PC-3 (cell line): ENCODE measurements around the gene STIMATE. TPM values are rescaled to one million over a fixed set of nuclear protein-coding genes. Genes with fewer than 3 reads are reported as not detected.

ENCODE experiments used
- ATAC-seq: fragments of 200-7000 bp; cut with Tn5 transposase; 2 replicates; pipeline ENCODE4 v1.9.1; 2020; ENCODE audit warnings: mild to moderate bottlenecking, moderate library complexity
- BruUV-seq: library from RNA; stranded (reverse); fragments of 400-500 nt; replicated peaks from 2 replicates; lab custom pipeline; 2021; lab: Mats Ljungman, UMichigan
- CTCF ChIA-PET: fragments of 300-600 bp; sonication (Branson Sonifier 250); formaldehyde crosslinking; loops from one replicate; lab custom pipeline; 2022; ENCODE audit warnings: antibody characterized with exemption; lab: Charles Lee
- POLR2A ChIA-PET: fragments of 300-600 bp; sonication (Branson Sonifier 250); formaldehyde crosslinking; loops from one replicate; lab custom pipeline; 2022; ENCODE audit warnings: antibody characterized with exemption; ENCODE audit not compliant: unreplicated experiment; lab: Charles Lee
- DNase-seq: peaks from one replicate; pipeline ENCODE4 v3.0.0-alpha.2; 2015
- H2AFZ ChIP-seq: fragments of 300-600 bp; sonication (generic); 2 replicates; pipeline ENCODE4 v1.6.0; 2016; ENCODE audit warnings: antibody characterized with exemption, low read length
- H3F3A ChIP-seq: fragments of 300-600 bp; sonication (generic); one replicate; pipeline ENCODE4 v1.6.0; 2017; ENCODE audit warnings: antibody characterized with exemption, low read length, control low read depth, mild to moderate bottlenecking; ENCODE audit not compliant: unreplicated experiment
- H3K27ac ChIP-seq: fragments of 300-600 bp; sonication (generic); 2 replicates; pipeline ENCODE4 v1.5.1; 2016; ENCODE audit warnings: mild to moderate bottlenecking, low read length
- H3K27me3 ChIP-seq: fragments of 300-600 bp; sonication (generic); 2 replicates; pipeline ENCODE4 v1.6.1; 2016; ENCODE audit warnings: low read length, mixed read lengths
- H3K36me3 ChIP-seq: fragments of 300-600 bp; sonication (generic); 2 replicates; pipeline ENCODE4 v1.6.1; 2016; ENCODE audit warnings: low read depth, mixed run types, low read length, mixed read lengths
- H3K4me1 ChIP-seq: fragments of 300-600 bp; sonication (generic); 2 replicates; pipeline ENCODE4 v1.5.1; 2016; ENCODE audit warnings: low read length; ENCODE audit not compliant: insufficient read depth
- H3K4me2 ChIP-seq: fragments of 300-600 bp; sonication (generic); 2 replicates; pipeline ENCODE4 v1.6.0; 2016; ENCODE audit warnings: low read length
- H3K4me3 ChIP-seq: fragments of 300-600 bp; sonication (generic); 2 replicates; pipeline ENCODE4 v1.5.1; 2016; ENCODE audit warnings: mild to moderate bottlenecking, low read length, mixed read lengths
- H3K79me2 ChIP-seq: fragments of 300-600 bp; sonication (generic); 2 replicates; pipeline ENCODE4 v1.6.1; 2017; ENCODE audit warnings: low read length, mixed read lengths
- H3K9ac ChIP-seq: fragments of 300-600 bp; sonication (generic); 2 replicates; pipeline ENCODE4 v1.6.0; 2016; ENCODE audit warnings: mild to moderate bottlenecking, low read length
- H3K9me2 ChIP-seq: fragments of 300-600 bp; sonication (generic); replicated peaks from 2 replicates; pipeline ENCODE4 v1.6.1; 2016; ENCODE audit warnings: mixed run types, low read length, mixed read lengths
- H3K9me3 ChIP-seq: fragments of 300-600 bp; sonication (generic); 2 replicates; pipeline ENCODE4 v1.6.1; 2016; ENCODE audit warnings: low read length, mixed read lengths
- H4K20me1 ChIP-seq: fragments of 300-600 bp; sonication (generic); 2 replicates; pipeline ENCODE4 v1.6.1; 2016; ENCODE audit warnings: low read length, mixed read lengths
- EZH2 ChIP-seq: fragments of 300-600 bp; sonication (generic); IDR thresholded peaks from one replicate; pipeline ENCODE4 v1.6.1; 2017; ENCODE audit warnings: antibody characterized with exemption, mild to moderate bottlenecking, low read length; ENCODE audit not compliant: unreplicated experiment
- EZH2phosphoT487 ChIP-seq: fragments of 300-600 bp; sonication (generic); IDR thresholded peaks from 2 replicates; pipeline ENCODE4 v1.6.1; 2018; ENCODE audit warnings: mild to moderate bottlenecking, antibody characterized with exemption, low read length, borderline replicate concordance
- intact Hi-C: fragments of 100-400 bp; cut with micrococcal nuclease; formaldehyde crosslinking; loops from 2 replicates; pipeline ENCODE4 v1.9.0; 2023
- total RNA-seq: library from RNA; depleted of rRNA; stranded (reverse); fragments of >200 nt; gene quantifications from 2 replicates; pipeline ENCODE4 v1.2.3, GENCODE V29; 2014
- TF ChIP-seq, protein P1 (sequence below): fragments of 300-600 bp; sonication (generic); conservative IDR thresholded peaks from 2 replicates; pipeline ENCODE4 v1.5.1; 2017; ENCODE audit warnings: antibody characterized with exemption, low read depth, mild to moderate bottlenecking, low read length

Gene STIMATE
- total RNA-seq, 1 experiment from 2014 or later: 29.7 TPM

DNA sequence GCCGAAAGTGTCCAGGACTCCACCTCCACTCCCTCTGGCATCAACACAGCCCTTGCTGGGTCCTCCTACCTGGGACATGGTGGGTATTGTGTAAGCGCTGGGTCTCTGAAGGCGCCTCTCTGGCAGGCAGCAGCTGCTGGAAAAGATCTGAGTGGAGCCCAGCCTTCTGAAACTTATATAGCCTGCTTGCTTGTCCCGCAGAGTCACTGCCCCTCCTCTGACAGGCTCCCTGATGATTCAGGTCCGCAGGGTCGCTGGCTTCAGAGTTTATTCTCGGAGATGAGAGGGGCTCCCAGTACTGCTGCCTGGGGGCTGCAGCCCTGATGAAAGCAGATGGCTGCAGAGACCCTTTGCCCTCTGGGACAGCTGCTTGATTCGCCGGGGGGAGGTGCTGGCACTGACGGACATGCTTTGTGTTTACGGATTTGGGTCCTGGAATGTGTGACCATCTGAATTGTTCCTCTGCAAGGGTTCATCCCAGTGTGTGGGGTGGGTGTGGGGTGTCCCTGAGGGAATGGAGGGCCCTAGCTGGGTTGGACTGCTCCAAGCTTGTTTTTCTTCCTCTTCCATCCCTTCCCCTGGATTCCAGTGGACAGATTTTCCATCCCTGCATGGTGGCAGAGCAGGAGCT lies 62.4 kb downstream of the STIMATE start, which contains the start of gene MUSTN1:
Gene MUSTN1 (minus strand): TSS at position 149 of the 631 bp plus-strand sequence. CDS start 71 bp downstream, at position 78.
- peaks cover 20% of the 10 kb centered on the region for H3K4me1 ChIP-seq
- H3K27me3 ChIP-seq: no peaks in the 10 kb centered on the region
- no peaks in the 10 kb centered on the region for H3K79me2 ChIP-seq
- no peaks in the 10 kb centered on the region for H4K20me1 ChIP-seq
- H3F3A ChIP-seq: no peaks in the 10 kb centered on the region
- DNase-seq (no peak), ATAC-seq (no peak)
- H3K27ac ChIP-seq: no peak within 1 kb of the TSS
- no peaks in the 10 kb centered on the region for H3K9me3 ChIP-seq
- intact Hi-C loops: no loop called here
- ChIA-PET CTCF (no interaction called here), POLR2A (no interaction called here)
- H3K9ac ChIP-seq: no peak within 1 kb of the TSS
- H3K4me3 ChIP-seq: no peak within 1 kb of the TSS
- BruUV-seq: no TSS peak
- H3K36me3 ChIP-seq: no peaks in the 10 kb centered on the region
- no peak within 1 kb of the TSS for H3K4me2 ChIP-seq
- H2AFZ ChIP-seq: no peak within 1 kb of the TSS
- TF ChIP-seq EZH2phosphoT487 (no peak), EZH2 (no peak)
- TF ChIP-seq, protein P1, sequence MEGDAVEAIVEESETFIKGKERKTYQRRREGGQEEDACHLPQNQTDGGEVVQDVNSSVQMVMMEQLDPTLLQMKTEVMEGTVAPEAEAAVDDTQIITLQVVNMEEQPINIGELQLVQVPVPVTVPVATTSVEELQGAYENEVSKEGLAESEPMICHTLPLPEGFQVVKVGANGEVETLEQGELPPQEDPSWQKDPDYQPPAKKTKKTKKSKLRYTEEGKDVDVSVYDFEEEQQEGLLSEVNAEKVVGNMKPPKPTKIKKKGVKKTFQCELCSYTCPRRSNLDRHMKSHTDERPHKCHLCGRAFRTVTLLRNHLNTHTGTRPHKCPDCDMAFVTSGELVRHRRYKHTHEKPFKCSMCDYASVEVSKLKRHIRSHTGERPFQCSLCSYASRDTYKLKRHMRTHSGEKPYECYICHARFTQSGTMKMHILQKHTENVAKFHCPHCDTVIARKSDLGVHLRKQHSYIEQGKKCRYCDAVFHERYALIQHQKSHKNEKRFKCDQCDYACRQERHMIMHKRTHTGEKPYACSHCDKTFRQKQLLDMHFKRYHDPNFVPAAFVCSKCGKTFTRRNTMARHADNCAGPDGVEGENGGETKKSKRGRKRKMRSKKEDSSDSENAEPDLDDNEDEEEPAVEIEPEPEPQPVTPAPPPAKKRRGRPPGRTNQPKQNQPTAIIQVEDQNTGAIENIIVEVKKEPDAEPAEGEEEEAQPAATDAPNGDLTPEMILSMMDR: no peak
- no peaks in the 10 kb centered on the region for H3K9me2 ChIP-seq

DNA sequence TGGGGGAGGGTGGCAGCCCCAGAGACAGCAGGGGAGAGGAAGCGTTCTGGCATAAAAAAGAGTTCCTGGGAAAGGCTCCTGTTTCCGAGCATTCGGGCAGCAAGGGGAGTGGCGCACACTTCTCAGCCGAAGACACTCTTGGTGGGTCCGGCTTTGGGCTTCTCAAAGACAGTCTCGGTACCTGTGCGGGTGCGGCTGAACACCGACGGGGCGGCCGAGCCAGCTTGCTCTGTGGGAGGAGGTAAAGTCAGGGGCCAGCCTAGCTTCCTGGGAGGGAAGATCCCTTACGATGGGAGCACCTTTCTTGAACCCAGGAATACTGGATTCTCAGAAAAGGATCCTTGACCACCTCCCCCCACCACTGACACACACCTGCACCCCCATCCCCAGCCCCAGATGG lies 64.1 kb downstream of the STIMATE start:
- no peaks in the 10 kb centered on the region for H3K9me2 ChIP-seq
- no peaks in the 10 kb centered on the region for H3F3A ChIP-seq
- BruUV-seq: no TSS peak
- H3K27ac ChIP-seq: no peak overlapping the region
- TF ChIP-seq EZH2 (no peak), EZH2phosphoT487 (no peak)
- TF ChIP-seq, protein P1: no peak
- DNase-seq (no peak), ATAC-seq (no peak)
- no peak overlapping the region for H2AFZ ChIP-seq
- intact Hi-C loops: no loop called here
- no peak overlapping the region for H3K4me3 ChIP-seq
- CTCF ChIA-PET: no interaction called here
- no peaks in the 10 kb centered on the region for H3K9me3 ChIP-seq
- H4K20me1 ChIP-seq: no peaks in the 10 kb centered on the region
- no peaks in the 10 kb centered on the region for H3K36me3 ChIP-seq
- H3K9ac ChIP-seq: no peak overlapping the region
- peaks cover 20% of the 10 kb centered on the region for H3K4me1 ChIP-seq
- H3K27me3 ChIP-seq: no peaks in the 10 kb centered on the region
- H3K79me2 ChIP-seq: no peaks in the 10 kb centered on the region
- POLR2A ChIA-PET: no interaction called here
- H3K4me2 ChIP-seq: no peak overlapping the region
